BE2C (cell line): Measurements from ENCODE around the gene PHLDA1.

Experiments used
- DNase-seq: peaks from one replicate; pipeline ENCODE4 v3.0.0-alpha.2; 2020
- H3K27me3 ChIP-seq: fragments of 250-450 bp; sonication (Bioruptor Pico); 2 replicates; pipeline ENCODE4 v1.5.1; 2020; ENCODE audit warnings: mild to moderate bottlenecking
- H3K36me3 ChIP-seq: fragments of 250-450 bp; sonication (Bioruptor Pico); 2 replicates; pipeline ENCODE4 v1.5.1; 2020; ENCODE audit warnings: mild to moderate bottlenecking
- H3K4me1 ChIP-seq: fragments of 250-450 bp; sonication (Bioruptor Pico); 2 replicates; pipeline ENCODE4 v1.5.1; 2020
- H3K4me3 ChIP-seq: 2 replicates; pipeline ENCODE4 v1.5.1; 2011; ENCODE audit warnings: low read depth, low read length
- H3K9me3 ChIP-seq: fragments of 250-450 bp; sonication (Bioruptor Pico); 2 replicates; pipeline ENCODE4 v1.5.1; 2020
- TF ChIP-seq, protein P1 (sequence below): IDR thresholded peaks from 2 replicates; pipeline ENCODE4 v1.5.1; 2012; ENCODE audit warnings: mild to moderate bottlenecking, low read depth, low read length

The PHLDA1 gene

DNA sequence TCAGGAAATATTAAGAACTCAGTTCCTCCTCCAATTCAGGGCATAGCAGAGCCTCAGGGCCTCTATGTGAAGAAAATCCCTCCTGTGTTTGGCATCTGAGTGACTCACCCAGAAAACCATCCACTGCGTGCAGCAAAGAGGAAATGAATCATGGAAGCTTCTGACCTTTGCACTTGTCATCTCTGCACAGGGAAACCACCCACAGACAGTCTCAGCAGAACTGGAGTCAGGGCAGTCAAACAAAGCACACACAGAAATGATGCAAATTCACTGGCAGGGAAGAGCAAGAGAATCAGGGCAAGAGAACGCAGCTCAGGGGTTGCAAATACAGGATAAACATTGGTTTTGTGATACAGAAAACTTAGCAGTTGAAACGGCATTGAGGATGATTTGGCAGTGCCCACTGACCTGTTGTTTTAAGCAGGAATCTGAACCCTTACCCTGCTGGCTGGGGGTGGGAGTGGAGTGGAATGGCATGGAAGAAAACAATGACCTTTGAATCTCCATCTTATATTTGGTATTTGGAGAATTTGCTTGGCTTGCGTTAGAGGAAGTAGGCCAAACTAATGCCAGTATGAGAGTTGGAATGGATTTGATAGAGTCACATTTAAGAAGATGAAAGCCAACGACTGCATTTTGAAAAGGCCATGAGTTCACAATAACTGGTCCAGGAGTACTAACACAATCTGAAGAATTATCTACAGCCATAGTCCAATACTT, 53.5 kb downstream of the PHLDA1 start:
- Histone ChIP-seq H3K4me3 (no peak overlapping the region), H3K27me3 (no peaks in the 10 kb centered on the region; the same call in 1 of the 2 replicates), H3K4me1 (peaks cover 11% of the 10 kb centered on the region), H3K36me3 (no peaks in the 10 kb centered on the region), H3K9me3 (no peaks in the 10 kb centered on the region)
- TF ChIP-seq, protein P1, sequence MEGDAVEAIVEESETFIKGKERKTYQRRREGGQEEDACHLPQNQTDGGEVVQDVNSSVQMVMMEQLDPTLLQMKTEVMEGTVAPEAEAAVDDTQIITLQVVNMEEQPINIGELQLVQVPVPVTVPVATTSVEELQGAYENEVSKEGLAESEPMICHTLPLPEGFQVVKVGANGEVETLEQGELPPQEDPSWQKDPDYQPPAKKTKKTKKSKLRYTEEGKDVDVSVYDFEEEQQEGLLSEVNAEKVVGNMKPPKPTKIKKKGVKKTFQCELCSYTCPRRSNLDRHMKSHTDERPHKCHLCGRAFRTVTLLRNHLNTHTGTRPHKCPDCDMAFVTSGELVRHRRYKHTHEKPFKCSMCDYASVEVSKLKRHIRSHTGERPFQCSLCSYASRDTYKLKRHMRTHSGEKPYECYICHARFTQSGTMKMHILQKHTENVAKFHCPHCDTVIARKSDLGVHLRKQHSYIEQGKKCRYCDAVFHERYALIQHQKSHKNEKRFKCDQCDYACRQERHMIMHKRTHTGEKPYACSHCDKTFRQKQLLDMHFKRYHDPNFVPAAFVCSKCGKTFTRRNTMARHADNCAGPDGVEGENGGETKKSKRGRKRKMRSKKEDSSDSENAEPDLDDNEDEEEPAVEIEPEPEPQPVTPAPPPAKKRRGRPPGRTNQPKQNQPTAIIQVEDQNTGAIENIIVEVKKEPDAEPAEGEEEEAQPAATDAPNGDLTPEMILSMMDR = no peak
- DNase-seq = peak; percentile 53

DNA sequence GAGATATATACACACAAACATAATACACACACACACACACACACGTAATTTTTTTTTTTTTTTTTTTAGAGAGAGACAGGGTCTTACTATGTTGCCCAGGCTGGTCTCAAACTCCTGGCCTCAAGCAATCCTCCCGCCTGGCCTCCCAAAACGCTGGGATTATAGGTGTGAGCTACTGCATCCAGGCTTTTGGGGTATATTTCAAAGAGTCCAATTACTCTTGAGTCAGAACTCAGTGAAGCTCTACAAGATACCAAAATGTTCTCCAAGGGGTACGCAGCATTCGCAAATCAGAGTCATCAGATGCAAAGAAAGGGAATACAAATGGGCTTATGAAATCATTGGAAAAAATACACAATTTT, 54.0 kb downstream of the PHLDA1 start:
- Histone ChIP-seq H3K4me3 (no peak overlapping the region), H3K36me3 (no peaks in the 10 kb centered on the region), H3K4me1 (peaks cover 11% of the 10 kb centered on the region), H3K9me3 (no peaks in the 10 kb centered on the region), H3K27me3 (no peaks in the 10 kb centered on the region; the same call in 1 of the 2 replicates)
- no peak for DNase-seq
- TF ChIP-seq, protein P1 = no peak

DNA sequence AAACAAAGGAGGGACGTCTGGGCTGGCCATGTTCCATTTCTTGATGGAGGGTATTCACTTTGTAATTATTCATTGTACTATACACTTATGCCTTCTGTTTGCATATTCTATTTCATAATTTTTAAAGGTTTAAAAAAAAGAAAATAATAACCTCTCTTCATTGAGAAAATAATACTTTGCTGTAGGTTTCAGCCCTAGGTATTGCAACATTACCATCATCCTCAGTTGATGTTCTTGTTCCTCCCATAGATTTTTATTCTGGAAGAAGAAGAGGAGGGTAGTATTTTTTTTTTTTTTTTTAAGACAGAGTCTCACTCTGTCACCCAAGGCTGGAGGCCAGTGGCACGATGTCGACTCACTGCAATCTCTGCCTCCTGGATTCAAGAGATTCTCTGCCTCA, 54.7 kb downstream of the PHLDA1 start:
- Histone ChIP-seq H3K9me3 (no peaks in the 10 kb centered on the region; the same call in 1 of the 2 replicates), H3K4me3 (no peak overlapping the region), H3K36me3 (no peaks in the 10 kb centered on the region), H3K27me3 (no peaks in the 10 kb centered on the region; the same call in 1 of the 2 replicates), H3K4me1 (peaks cover 11% of the 10 kb centered on the region)
- no peak for DNase-seq
- TF ChIP-seq, protein P1 = no peak

DNA sequence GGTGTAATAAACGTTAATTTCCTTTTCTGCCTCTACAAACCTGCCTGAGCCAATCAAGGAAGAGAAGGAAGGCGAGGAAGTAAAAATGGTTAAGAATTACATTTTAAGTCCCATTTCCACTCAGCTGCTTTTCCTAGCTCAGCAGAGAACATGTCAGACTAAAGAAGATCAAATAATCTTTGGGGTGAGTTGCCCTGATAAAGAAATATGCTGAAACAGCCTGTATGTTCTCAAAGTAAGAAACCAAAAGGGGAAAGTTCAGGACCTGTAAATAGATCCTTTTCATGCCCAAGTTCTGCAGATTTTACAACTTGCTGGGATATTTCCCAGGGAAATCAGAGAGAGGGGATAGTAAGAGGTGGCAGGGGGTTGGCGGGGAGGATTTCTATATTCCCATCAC, 55.5 kb downstream of the PHLDA1 start:
- H3K27me3 ChIP-seq = no peaks in the 10 kb centered on the region; the same call in 1 of the 2 replicates
- no peaks in the 10 kb centered on the region for H3K36me3 ChIP-seq
- no peak overlapping the region for H3K4me3 ChIP-seq
- no peaks in the 10 kb centered on the region; the same call in 1 of the 2 replicates for H3K9me3 ChIP-seq
- H3K4me1 ChIP-seq = peaks cover 11% of the 10 kb centered on the region
- DNase-seq = no peak
- TF ChIP-seq, protein P1 = no peak

DNA sequence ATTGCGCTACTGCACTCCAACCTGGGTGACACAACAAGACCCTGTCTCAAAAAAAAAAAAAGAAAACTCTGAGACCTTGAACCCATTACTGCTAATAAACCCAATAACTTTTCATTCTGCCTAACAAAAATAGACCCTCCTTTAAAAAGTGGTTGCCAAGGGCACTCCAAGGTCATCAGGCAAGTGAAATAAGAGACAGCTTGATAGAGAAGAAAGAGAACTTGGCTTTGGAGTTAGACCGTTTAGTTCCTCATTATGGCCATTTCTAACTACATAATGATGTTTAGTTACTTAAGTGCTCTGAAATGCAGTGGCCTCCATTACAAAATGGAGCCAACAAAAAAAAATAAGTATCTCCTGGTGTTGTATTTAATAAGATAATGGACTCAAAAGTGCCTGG, 55.9 kb downstream of the PHLDA1 start:
- no peaks in the 10 kb centered on the region; the same call in 1 of the 2 replicates for H3K9me3 ChIP-seq
- no peak for DNase-seq
- H3K4me3 ChIP-seq = no peak overlapping the region
- no peaks in the 10 kb centered on the region for H3K36me3 ChIP-seq
- H3K27me3 ChIP-seq = no peaks in the 10 kb centered on the region; the same call in 1 of the 2 replicates
- TF ChIP-seq, protein P1 = no peak
- H3K4me1 ChIP-seq = peaks cover 11% of the 10 kb centered on the region
